ENCODE data around the gene GRPEL1.
"Not testable (repeated sequence)": the region's sequence is repeated elsewhere in the genome, so short reads cannot be mapped to it uniquely, and the experiment has no call there.

DNA sequence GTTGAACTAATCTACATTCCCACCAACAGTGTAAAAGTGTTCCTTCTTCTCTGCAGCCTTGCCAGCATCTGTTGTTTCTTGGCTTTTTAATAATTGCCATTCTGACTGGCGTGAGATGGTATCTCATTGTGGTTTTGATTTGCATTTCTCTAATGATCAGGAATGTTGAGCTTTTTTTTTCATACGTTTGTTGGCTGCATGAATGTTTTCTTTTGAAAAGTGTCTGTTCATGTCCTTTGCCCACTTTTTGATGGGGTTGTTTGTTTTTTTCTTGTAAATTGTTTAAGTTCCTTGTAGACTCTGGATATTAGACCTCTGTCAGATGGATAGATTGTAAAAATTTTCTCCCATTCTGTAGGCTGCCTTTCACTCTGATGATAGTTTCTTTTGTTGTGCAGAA lies 12.0 kb upstream of the GRPEL1 start:
- TF ChIP-seq, protein P1, sequence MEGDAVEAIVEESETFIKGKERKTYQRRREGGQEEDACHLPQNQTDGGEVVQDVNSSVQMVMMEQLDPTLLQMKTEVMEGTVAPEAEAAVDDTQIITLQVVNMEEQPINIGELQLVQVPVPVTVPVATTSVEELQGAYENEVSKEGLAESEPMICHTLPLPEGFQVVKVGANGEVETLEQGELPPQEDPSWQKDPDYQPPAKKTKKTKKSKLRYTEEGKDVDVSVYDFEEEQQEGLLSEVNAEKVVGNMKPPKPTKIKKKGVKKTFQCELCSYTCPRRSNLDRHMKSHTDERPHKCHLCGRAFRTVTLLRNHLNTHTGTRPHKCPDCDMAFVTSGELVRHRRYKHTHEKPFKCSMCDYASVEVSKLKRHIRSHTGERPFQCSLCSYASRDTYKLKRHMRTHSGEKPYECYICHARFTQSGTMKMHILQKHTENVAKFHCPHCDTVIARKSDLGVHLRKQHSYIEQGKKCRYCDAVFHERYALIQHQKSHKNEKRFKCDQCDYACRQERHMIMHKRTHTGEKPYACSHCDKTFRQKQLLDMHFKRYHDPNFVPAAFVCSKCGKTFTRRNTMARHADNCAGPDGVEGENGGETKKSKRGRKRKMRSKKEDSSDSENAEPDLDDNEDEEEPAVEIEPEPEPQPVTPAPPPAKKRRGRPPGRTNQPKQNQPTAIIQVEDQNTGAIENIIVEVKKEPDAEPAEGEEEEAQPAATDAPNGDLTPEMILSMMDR (conservative IDR thresholded peaks at IDR 0.05 in 1 of 2, IDR thresholded peaks at IDR 0.05 in 1 of 2; ENCODE audit: low read depth in 1 of 2, low read length in 2 of 2) = not testable (repeated sequence)
- TF ChIP-seq EZH2 (IDR thresholded peaks at IDR 0.05; ENCODE audit: low read length, missing control alignments) = not testable (repeated sequence)

Data from fibroblast of lung (primary cell).